GM21576 (cell line): ENCODE data around the gene PRKAG1.

Experiments
- ATAC-seq: cut with Tn5 transposase; IDR thresholded peaks from one replicate; pipeline ENCODE4 v1.9.1; 2021; ENCODE audit warnings: mild to moderate bottlenecking, moderate library complexity; ENCODE audit not compliant: unreplicated experiment

PRKAG1 gene

DNA sequence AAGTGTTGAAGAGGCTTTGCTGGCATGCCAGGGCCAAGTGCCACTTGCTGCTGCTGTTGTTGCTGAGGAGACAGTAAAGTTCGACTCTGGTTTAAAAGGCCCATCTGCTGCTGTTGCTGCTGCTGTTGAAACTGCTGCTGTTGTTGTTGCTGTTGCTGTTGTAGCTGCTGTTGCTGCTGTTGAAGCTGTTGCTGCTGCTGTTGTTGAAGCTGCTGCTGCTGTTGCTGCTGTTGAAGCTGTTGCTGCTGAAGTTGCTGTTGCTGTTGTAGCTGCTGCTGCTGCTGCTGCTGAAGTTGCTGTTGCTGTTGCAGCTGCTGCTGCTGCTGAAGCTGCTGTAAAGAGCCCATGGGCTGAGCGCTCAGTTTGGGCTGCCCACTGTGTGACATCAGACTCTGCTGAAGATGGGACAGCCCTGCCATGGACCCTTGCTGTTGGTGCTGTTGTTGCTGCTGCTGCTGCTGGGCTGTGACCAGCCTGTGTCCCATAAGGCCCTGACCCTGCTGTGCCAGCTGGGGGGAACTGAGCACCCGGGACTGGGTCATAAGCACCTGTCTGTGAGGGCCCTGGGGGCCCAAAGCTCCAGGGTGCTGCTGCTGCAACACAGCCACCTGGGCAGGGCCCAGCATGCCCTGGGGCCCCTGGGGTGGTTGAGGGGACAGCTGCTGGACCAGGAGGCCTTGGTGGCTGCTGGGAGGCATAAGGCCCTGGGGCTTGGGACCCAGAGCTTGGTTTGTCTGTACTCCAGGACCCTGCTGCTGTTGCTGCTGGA is 14.3 kb upstream of the PRKAG1 start:
- no peak for ATAC-seq

DNA sequence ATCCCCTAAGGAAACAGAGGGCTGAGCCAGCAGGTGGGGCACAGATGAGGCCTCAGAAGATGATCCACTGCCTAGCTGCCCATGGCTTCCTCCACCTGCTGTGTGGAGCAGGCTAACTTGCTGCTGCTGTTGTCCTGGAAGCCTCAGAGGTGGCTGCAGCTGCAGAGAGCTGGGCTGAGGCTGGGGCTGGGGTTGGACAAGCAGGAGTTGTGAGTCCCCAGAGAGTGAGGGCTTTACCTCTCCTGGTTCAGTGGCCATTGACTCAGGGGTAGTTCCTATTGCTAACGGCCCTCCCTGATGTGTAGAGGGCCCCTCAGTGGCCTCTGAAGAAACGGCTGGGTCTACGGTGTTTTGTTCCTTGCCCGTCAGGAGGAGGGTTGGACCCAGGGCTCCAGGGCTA is 13.7 kb upstream of the PRKAG1 start:
- ATAC-seq = no peak

DNA sequence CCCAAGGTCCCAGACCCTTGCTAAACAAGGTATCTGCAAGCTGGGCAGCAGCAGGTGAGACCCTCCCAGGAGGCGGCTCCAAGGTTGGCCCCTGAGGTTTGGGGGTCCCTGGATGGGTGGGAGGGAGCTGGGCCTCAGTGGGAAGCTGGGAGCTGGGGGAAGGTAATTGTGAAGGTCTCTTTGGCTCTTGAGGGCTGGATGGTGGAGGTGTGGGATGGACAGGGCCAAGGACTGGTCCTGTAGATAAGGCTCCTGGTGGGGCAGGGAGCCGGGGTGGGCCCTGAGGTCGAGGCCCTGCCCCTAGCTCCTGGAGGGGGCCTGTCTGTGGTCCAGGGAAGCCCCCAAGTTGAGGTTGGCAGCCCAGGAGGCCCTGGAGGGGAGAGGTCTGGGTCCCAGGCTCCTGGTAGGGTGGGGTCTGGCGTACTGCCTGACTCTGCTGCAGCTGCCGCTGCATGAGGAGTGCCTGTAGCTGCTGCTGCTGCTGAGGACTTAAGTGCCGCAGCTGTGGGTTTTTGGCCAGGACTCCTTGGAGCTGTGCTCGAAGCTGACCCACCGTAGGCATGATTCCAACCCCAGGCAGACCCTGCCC is 13.1 kb upstream of the PRKAG1 start:
- ATAC-seq = no peak

DNA sequence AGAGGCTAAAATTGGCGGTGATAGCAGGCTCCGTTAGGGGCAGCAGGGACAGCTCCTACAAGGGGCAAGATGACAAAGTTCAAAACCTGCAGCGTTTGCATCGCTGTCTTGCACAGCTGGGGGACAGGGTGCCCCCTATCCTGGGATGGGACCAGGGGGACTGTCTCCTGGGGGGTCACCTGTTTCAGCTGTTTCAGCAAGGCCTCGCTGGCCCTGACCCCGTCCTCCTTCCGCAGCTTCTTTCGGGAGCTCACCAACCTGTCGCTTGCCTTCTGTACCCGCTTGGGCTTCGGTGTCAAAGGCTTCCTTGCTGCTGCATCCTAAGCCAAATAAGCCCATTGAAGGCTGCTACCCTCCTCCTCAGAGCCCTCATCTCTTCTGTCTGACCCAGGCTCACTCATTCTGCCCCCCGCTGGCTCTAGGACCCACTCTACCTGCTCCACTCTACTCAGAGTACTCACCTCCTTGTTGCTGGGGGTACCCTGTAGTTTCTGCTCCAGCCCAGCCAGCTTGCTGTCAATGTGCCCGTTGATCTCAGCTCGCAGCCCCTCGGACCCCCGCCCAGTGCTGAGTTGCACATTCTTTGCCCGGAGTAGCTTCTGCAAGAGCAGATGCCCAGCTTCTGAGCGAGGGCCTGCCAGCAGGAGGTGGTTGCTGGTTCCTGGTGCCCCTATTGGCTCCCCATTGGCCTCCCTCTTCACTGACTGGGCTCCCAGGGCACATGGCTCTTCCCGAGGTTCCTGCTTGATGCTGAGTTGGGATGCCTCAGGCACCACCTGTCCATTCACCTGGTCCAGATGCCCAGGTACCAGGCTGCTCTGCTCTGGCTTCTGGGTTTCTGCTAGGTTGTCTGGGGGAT is 12.4 kb upstream of the PRKAG1 start:
- no peak for ATAC-seq

DNA sequence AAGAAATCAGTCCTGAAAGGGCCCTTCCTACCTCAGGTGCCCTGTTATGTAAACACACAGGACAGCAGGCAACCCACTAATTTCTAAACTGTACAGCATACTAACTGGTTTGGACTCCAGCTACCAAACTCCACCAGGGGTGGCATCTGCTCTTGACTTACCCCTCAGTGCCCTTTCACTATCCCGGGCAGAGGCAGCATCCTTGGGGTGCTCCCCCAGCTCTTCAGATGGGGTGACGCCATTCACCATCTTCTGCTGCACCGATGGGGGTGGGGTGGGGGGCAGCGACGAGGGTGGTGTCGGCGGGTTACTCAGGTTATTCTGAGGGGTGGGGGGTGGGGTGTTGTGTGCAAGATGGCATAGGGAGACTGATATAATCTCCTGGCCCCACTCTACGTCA is 11.5 kb upstream of the PRKAG1 start:
- no peak for ATAC-seq

DNA sequence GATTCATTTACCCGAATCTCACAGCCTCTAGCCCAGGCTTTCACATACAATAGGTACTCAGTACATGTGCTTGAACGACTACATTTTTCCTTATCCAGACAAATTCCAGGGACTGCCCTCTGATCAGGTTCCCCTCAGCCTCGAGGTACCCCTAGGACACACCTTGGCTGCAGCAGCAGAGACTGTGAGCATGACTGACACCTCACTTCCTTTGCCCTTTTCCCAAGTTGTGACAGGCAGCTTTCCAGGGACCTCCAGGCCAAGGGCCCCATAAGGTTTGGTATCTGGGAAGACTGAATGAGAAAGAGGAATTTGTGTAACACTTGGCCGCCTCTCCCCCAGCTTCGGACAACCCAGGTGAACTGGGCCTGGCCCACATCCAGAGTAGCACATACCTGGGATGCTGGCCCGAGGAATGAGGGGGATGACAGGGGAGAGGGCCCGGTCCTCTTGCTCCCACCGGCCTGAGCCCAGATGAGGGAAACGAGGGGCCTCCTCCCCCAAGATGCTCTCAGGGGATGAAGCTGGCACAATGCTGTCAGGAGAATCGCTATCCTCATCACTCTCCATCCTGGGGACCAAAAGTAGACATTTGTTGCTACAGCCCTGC is 10.2 kb upstream of the PRKAG1 start:
- ATAC-seq = no peak

DNA sequence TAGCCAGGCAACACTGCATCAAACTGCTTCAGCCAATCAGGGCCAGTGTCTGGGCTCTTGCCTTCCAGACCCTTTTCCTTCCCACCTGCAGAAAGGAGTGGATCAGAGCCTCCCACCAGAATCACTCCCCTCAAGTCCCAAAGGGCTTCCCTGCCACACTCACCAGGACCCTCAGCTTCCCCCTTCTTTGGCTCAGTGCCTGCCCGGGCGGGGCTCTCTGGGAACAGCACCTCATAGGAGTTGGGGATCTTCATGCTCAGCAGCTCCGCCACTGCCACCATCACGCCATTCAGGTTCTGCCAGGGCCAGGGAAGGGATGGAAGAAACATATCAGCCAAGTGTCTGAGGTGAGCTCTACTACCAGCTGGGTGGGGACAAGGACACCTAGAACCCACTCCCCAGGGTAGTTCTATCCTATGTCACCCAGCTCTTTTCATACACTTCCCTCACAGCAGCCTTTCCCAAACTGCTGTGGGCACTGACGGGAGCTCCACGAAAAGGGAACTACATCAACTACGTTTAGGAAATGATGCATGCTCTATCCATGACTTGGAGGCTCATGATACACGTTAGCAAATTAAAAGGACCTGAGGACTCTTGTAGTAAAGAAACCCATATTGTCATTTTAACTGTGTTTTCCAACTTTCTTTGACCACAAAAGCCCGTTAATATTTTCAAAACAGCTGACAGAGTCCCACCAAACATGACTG is 9.4 kb upstream of the PRKAG1 start:
- ATAC-seq = no peak

DNA sequence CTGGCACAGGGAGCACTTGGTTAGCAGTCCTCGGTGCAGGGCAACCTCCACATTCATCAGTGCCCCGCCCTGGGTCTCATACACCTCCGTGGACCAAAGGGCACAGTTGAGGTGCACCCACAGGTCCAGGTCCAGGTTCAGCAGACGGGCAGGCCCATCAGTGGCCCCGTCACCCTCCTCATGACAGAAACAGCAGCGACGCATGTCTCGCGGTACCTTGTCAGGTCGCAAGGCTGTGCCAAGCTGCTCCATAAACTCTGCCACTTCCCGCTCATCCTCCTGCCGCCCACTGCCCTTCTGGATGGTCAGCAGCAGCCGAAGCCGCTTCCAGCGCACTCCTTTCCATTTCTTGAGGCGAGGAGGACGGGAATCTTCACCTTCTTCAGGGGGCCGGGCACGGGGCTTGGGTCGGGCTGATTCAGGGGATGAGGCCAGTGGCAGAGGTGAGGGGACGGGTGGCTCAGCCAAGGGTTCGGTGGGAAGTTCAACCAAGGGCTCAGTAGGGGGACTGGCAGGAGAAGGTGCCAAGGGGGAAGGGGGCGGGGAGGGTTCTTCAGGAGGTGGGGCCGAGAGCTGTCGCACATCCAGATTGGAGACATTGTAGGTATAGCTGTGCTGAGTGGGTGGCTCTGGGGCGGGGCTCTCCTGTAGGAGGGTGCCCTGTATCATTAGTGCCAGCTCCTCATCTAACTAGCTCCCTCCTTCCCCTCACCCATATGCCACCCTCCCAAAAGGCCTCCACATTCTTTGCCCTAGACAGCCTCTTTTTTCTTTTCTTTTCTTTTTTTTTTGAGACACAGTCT is 8.3 kb upstream of the PRKAG1 start:
- no peak for ATAC-seq

DNA sequence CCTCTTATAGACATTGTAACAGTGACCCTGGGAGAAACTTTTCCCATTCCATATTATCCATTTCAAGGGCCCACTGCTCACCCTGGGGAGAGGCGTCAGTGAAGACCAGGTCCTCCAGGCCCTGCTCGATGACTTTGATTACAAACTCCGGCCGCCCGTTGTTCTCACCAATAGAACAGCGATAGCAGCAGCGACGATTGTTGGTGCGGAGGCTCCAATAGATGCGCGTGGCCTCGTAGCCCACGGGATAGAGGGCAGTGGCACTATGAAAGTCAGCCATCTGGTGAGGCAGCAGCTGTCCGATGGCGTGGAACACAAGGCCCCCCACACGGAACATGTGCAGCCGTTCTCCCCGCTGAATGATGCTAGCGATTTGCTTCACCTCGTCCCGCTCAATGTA is 7.5 kb upstream of the PRKAG1 start:
- no peak for ATAC-seq

DNA sequence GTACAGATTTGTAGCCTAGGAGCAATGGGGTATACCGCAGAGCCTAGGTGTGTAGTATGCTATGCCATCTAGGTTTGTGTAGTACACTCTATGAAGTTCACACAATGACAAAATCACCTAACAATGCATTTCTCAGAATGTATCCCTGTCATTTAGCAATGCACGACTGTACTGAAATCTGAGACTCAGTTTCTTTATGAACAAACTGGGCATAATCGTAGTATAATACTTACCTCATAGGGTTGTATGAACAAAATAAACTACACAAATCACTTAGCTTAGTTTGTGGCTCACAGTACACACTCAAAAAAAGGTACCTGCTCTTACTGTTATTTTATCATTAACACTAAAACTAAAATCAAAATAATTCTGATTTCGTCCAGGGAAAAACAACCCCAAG is 6.9 kb upstream of the PRKAG1 start:
- ATAC-seq = no peak

DNA sequence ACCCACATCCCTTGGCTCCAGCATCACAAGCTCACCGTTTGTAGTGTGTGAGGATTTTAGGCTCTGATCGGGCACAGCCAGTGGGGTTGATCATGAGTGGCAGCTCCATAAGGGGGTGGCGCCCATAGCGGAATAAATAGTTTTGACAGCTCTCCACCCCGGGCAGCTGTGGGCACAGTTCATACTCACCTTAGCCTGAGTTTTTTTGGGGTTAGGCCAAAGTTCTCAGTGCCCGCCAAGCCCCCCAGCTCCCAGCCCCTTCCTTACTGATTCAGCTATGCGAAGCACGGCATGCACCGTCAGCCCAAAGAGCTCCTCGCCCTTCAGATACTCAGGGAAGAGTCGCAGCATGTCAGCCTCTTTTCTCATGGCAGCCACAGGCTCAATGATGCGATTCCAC is 6.0 kb upstream of the PRKAG1 start:
- ATAC-seq = no peak

DNA sequence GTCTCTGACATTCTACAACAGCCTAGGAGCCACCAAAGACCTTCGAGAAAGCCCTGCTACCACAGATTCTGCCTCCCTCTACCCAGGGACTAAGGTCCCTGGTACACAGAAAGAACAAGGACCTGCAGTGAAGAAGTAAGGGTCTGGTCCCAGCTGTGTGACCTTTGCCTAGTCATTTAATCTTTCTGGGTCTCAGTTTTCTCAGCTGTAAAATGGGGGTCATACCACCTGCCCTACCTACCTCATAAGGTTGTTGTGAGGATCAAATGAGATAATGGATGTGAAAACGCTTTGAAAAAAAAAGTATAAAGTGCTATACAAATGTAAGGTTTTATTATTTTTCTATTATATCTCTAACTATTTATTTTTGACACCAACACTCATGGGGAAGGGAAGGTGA is 5.2 kb upstream of the PRKAG1 start:
- no peak for ATAC-seq

DNA sequence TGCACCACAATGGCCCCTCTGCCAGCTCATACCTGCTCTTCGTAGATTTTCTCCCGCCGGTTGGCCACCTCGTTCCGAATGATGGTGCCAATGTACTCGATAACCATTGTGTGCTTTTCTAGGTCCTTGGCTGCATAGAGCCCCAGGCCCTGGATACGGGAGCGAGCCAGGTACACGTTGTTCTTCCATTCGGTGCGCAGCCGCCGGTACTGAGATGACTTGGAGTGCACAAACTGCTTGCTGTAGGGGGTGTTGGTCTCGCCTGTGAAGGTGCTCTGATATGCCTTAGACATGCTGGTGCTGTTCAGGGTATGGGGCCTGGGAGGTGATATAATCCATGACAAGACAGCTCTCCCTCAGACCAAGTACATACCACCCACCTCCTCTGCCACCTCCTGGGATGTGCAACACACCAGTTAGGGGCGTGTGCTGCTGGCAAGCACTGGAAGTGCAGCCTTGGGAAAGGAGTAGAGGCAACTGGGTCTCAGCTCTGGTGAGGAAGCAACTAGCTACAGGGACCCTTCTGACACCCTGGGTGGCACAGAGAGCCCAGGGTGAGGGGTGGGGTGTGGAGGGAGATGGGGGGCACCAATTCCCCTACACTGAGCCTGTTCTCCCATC is 4.1 kb upstream of the PRKAG1 start:
- ATAC-seq = no peak

DNA sequence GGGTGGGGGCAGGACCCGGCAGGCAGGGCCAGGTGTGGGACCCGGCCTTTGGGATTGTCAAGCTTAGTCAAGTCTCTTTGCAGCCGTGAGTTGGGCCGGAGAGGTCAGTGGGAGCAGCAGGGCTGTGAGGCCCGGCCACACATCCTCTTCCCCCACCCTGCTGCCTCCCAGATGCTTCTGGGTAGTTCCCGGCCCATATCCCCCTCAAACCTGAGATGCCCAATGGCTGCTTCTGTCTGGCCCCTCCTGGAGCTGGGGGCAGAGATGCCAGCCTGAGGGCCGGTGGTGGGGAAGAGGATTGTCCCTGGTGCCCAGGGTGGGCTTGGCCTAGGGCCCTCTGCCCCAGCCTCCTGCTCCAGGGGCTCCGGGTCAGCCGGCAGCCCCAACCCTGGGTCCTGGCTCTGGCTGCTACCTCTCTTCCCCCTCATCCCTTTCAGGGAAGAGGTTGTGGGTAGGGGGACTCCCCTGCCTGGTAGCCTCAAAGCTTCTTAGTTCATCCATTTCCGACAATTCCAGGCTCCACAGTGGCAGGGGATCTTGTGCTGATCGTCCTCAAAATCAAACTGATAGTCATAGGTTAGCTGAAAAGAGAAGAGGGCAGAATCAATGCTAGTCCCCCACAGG is 2.8 kb upstream of the PRKAG1 start:
- no peak for ATAC-seq

DNA sequence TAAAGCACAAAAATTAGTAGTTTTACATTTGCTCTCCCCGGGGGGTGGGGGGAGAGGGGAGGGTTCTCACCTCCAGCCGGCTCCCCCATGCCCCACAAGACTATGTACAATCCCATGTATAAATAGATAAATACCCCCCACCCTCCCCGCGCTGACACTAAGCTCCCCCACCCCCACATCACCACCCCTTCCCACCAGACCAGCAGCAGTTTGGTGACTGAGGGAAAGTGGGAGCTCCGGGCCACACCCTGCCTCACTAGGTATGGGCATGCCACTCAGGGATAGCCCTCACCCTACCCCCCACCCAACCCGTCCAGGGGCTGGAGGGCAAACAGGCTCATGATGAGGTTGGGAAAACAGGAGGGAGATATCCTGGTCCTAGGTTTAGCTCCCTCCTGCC is 1.9 kb upstream of the PRKAG1 start:
- ATAC-seq = no peak

DNA sequence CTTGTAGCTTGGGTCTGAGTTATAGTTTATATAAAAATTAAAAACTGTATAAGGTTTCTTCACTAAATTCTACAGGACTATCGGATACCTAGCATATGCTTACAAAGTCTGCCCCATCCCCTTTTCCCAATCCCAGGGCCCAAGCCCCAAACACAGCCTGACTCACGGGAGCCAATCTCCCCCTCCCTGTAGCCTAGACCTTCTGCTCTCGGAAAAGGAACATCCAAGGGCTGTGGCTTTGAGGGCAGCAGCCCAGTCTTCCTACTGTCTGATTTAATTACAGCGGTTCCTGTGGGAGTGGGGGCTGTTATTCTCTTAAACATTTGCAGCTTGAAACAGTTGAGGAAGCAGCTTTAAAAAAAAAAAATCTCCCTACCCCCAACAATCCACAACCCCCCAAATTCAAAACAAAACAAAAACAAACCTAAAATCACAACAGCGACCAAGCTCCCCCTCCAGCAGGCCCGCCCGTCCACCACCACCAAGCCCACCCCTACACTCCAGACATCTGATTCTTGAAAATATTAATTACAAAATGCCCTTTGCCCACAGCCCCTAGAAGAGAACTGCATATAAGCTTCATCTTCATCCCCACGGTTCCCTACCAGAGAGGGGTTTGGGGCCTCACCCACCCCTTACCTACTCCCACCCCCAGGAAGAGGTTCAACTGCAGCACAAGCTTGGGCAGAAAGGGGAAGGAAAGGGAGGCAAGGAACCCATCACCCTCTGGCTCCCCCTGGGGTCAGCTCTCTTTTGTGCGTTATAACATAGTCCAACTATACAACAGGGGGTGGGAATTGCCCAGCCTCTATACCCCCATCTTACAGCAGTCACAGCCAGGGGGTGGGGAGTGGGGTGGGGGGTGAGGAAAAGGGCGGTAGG is 1.1 kb upstream of the PRKAG1 start:
- ATAC-seq = no peak

DNA sequence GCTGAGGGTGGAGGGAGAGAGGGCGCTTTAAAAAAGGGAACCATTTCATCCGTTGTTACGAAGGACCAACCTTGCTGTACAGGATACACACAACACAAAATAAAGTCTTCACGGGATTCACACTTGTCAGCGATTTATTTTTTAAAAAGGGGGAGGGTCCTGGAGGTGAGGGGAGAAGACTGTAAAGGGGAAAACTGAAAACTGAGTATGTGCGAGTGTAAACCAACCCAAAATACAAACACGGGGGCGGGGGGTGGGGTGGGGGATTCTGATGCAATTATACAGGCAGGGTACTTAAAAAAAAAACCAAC is 499 bp upstream of the PRKAG1 start:
- no peak for ATAC-seq

DNA sequence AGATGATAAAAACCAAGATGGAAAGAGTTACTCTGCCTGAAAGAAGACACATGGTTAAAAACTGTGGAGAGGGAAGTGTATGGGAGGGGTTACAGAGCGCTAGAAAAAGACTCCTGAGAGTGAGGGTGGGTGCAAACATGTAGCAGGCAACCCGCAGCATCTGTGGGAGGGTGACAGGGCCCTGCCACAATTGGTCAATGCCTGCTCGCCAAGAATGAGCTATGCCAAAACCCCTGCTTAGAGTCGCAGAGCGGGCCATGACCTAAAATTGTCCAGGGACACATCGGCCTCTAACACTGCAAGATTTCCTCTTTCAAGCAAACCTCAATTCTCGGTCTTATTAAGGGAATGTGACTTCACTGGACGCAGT is 700 bp downstream of the PRKAG1 start:
- peak; percentile 13 for ATAC-seq

DNA sequence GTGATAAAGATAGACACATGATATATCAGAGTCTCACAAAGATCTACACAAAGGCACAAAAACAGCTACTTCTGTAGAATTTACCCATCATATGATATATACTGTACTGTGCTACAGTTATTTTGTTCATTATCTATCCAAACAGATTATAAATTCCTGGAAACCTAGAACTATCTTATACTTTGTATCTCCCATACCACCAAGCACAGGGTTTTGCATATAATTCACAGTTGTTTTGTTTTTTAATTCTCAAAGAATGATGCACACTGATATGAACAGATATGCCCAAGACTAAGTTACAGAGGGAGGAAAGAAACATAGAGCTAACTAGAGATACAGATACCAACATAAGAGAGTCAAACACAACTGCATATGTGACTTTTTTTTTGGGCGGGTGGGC is 3.4 kb downstream of the PRKAG1 start:
- no peak for ATAC-seq
